Endothelial cell of umbilical vein (primary cell): ENCODE results near the gene GAL3ST3. TPM values are rescaled to one million over a fixed set of nuclear protein-coding genes. Genes with fewer than 3 reads are reported as not detected.

Source experiments
- BruUV-seq: library from RNA; stranded (reverse); fragments of 400-500 nt; replicated peaks from 2 replicates; lab custom pipeline; 2021; lab: Mats Ljungman, UMichigan
- CTCF ChIA-PET: fragments of 300-600, 350-600 bp; sonication (Branson Sonifier 250); formaldehyde crosslinking; loops from one replicate; lab custom pipeline; 2021; ENCODE audit warnings: antibody characterized with exemption, inconsistent platforms; lab: Charles Lee
- POLR2A ChIA-PET: fragments of 300-600, 350-600 bp; sonication (Branson Sonifier 250); formaldehyde crosslinking; loops from one replicate; lab custom pipeline; 2021; ENCODE audit warnings: antibody characterized with exemption, inconsistent platforms; lab: Charles Lee
- DNase-seq: peaks from one replicate; pipeline ENCODE4 v3.0.0-alpha.2; 2011; ENCODE audit warnings: low read depth, low spot score
- FAIRE-seq: peaks from 2 replicates; lab custom pipeline; 2011; peaks lifted over from hg19 to GRCh38; lab: Jason Lieb, UNC
- H2AFZ ChIP-seq: 2 replicates; pipeline ENCODE4 v1.6.0; 2012; ENCODE audit warnings: low read depth, low read length, control low read depth, inconsistent platforms
- H3K27ac ChIP-seq: 2 replicates; pipeline ENCODE4 v1.5.1; 2011; ENCODE audit warnings: low read depth, mild to moderate bottlenecking, control low read depth, low read length, moderate library complexity; ENCODE audit not compliant: insufficient read depth
- H3K27me3 ChIP-seq, 2 experiments: 2 replicates each; pipeline versions ENCODE4 v1.6.0 to v1.6.1; 2011; ENCODE audit warnings: low read length in 2 of 2, mixed read lengths in 1 of 2; ENCODE audit not compliant: control insufficient read depth in 2 of 2, insufficient read depth in 2 of 2
- H3K36me3 ChIP-seq, 2 experiments: 2 replicates in 1 of 2; 3 replicates in 1 of 2; pipeline ENCODE4 v1.5.1; 2011; ENCODE audit warnings: low read length in 2 of 2, mild to moderate bottlenecking in 1 of 2, moderate library complexity in 1 of 2; ENCODE audit not compliant: control insufficient read depth in 2 of 2, insufficient read depth in 2 of 2; ENCODE audit errors: extremely low read depth in 1 of 2
- H3K4me1 ChIP-seq: 3 replicates; pipeline ENCODE4 v1.5.1; 2011; ENCODE audit warnings: mild to moderate bottlenecking, low read length; ENCODE audit not compliant: control insufficient read depth, insufficient read depth; ENCODE audit errors: extremely low read depth
- H3K4me2 ChIP-seq: 2 replicates; pipeline ENCODE4 v1.6.1; 2011; ENCODE audit warnings: low read length, control low read depth, mixed read lengths; ENCODE audit not compliant: insufficient read depth
- H3K4me3 ChIP-seq, 3 experiments: fragments of 200-600 bp in 1 of 3; sonication (generic), shearing (Covaris generic) in 1 of 3; replicated peaks in 1 of 3; 2 replicates each; pipeline ENCODE4 v1.5.1; 2011 to 2016; ENCODE audit warnings: control low read depth in 3 of 3, low read length in 3 of 3, mild to moderate bottlenecking in 2 of 3, inconsistent platforms in 1 of 3, low read depth in 1 of 3, moderate library complexity in 1 of 3; ENCODE audit not compliant: insufficient read depth in 1 of 3
- H3K79me2 ChIP-seq: 2 replicates; pipeline ENCODE4 v1.6.0; 2012; ENCODE audit warnings: low read length, inconsistent platforms; ENCODE audit not compliant: control insufficient read depth, insufficient read depth
- H3K9ac ChIP-seq: replicated peaks from 2 replicates; pipeline ENCODE3; 2011; ENCODE audit warnings: low read length, control low read depth; ENCODE audit not compliant: insufficient read depth; ENCODE audit errors: extremely low read depth
- H3K9me1 ChIP-seq: replicated peaks from 3 replicates; pipeline ENCODE4 v1.6.0; 2011; ENCODE audit warnings: mild to moderate bottlenecking, low read length; ENCODE audit not compliant: control insufficient read depth, insufficient read depth; ENCODE audit errors: extremely low read depth
- H3K9me3 ChIP-seq: replicated peaks from 2 replicates; pipeline ENCODE4 v1.5.1; 2012; ENCODE audit warnings: low read length, inconsistent platforms; ENCODE audit not compliant: control insufficient read depth, insufficient read depth
- H4K20me1 ChIP-seq: replicated peaks from 2 replicates; pipeline ENCODE3; 2011; ENCODE audit warnings: mild to moderate bottlenecking, low read length; ENCODE audit not compliant: control insufficient read depth, insufficient read depth; ENCODE audit errors: extremely low read depth
- CTCF ChIP-seq, 2 donors: IDR thresholded peaks; 1 replicate in 1 of 2; 2 replicates in 1 of 2; pipeline ENCODE4 v1.5.1; 2011; ENCODE audit warnings: low read length in 2 of 2, mild to moderate bottlenecking in 2 of 2, moderate library complexity in 2 of 2, control low read depth in 1 of 2, inconsistent platforms in 1 of 2, low read depth in 1 of 2; ENCODE audit not compliant: insufficient read depth in 1 of 2; ENCODE audit errors: extremely low read depth in 1 of 2
- EZH2 ChIP-seq: IDR thresholded peaks from 2 replicates; pipeline ENCODE4 v1.6.1; 2012; ENCODE audit warnings: borderline replicate concordance, low read depth, mild to moderate bottlenecking, moderate library complexity, low read length, inconsistent platforms; ENCODE audit not compliant: severe bottlenecking
- FOS ChIP-seq: IDR thresholded peaks from 2 replicates; pipeline ENCODE4 v1.6.1; 2011; ENCODE audit warnings: mild to moderate bottlenecking, low read length, moderate library complexity, borderline replicate concordance; ENCODE audit not compliant: insufficient read depth
- GATA2 ChIP-seq: IDR thresholded peaks from 2 replicates; pipeline ENCODE4 v1.7.0; 2011; ENCODE audit warnings: low read depth, mild to moderate bottlenecking, moderate library complexity, mixed read lengths, low read length; ENCODE audit not compliant: insufficient read length, insufficient read depth
- JUN ChIP-seq: IDR thresholded peaks from 2 replicates; pipeline ENCODE4 v1.6.1; 2011; ENCODE audit warnings: borderline replicate concordance, low read depth; ENCODE audit not compliant: insufficient read length, insufficient read depth
- MAX ChIP-seq: IDR thresholded peaks from 2 replicates; pipeline ENCODE4 v1.6.1; 2011; ENCODE audit not compliant: insufficient read depth, insufficient read length
- MYC ChIP-seq: IDR thresholded peaks from one replicate; pipeline ENCODE4 v1.6.1; 2011; ENCODE audit warnings: mild to moderate bottlenecking, low read depth, low read length
- POLR2A ChIP-seq: IDR thresholded peaks from 2 replicates; pipeline ENCODE4 v1.6.1; 2012; ENCODE audit warnings: low read depth, mild to moderate bottlenecking, control low read depth, low read length
- POLR2AphosphoS5 ChIP-seq: IDR thresholded peaks from 2 replicates; pipeline ENCODE4 v1.6.1; 2012; ENCODE audit warnings: low read depth, mild to moderate bottlenecking, control low read depth, low read length, moderate library complexity; ENCODE audit not compliant: insufficient read depth
- dilution Hi-C: fragments of 300-500 bp; cut with MboI; formaldehyde crosslinking; loops from one replicate; pipeline ENCODE4 v1.15.0; 2019; ENCODE audit warnings: low sequenced_read_pairs; ENCODE audit not compliant: extremely low pct_ligation_motif_present
- intact Hi-C: fragments of 100-400 bp; cut with micrococcal nuclease; formaldehyde crosslinking; loops from one replicate; pipeline ENCODE4 v1.10.0; 2022
- polyA plus RNA-seq, 4 experiments: library from polyadenylated mRNA; depleted of rRNA in 3 of 4; stranded (reverse) in 3 of 4; unstranded in 1 of 4; fragments of >200 nt; gene quantifications; 2 replicates each; pipeline versions ENCODE4 v1.2.1 to v1.2.3, GENCODE V29; 2011 to 2012; ENCODE audit warnings: missing spikeins in 1 of 4
- total RNA-seq: library from RNA; stranded (reverse); gene quantifications from 2 replicates; pipeline ENCODE4 v1.2.3, GENCODE V29; 2021

Gene GAL3ST3
- total and polyA plus RNA-seq, 2 donors (not counting 3 experiments of a cell fraction or from before 2014, with no cell fraction given): 0.15 TPM; not detected in 1

- Histone ChIP-seq H3K9ac (no peak overlapping the region), H3K27me3 (no peaks in the 10 kb centered on the region), H3K36me3 (no peaks in the 10 kb centered on the region), H3K4me1 (peaks cover 38% of the 10 kb centered on the region), H3K4me3 (no peak overlapping the region), H3K79me2 (no peaks in the 10 kb centered on the region), H3K9me3 (no peaks in the 10 kb centered on the region), H3K27ac (no peak overlapping the region), H3K9me1 (no peaks in the 10 kb centered on the region), H4K20me1 (no peaks in the 10 kb centered on the region), H3K4me2 (no peak overlapping the region), H2AFZ (no peak overlapping the region)
- DNase-seq (no peak), FAIRE-seq (no peak)
- TF ChIP-seq FOS (no peak), GATA2 (no peak), MAX (no peak), MYC (no peak), JUN (no peak), POLR2A (no peak), EZH2 (no peak), POLR2AphosphoS5 (no peak), CTCF (IDR thresholded peaks at IDR 0.05; ENCODE audit: extremely low read depth in 1 of 2, insufficient read depth in 1 of 2, low read depth in 1 of 2, low read length in 2 of 2) (no peak)
- no TSS peak for BruUV-seq
- dilution Hi-C loops (no loop called here), intact Hi-C loops (no loop called here)
- ChIA-PET POLR2A (no interaction called here), CTCF (no interaction called here)
These were observed 31.6 kb downstream of the GAL3ST3 start for GRCh38 chr11:66017321-66017720.
